Body of pancreas (tissue), 4 donors: Measurements from ENCODE around the gene FHAD1.

Source experiments
- CTCF ChIP-seq, 7 experiments: fragments of 450-650 bp in 4 of 7; fragments of 200-600 bp in 3 of 7; sonication (generic) in 3 of 7; IDR thresholded peaks; one replicate each; pipeline ENCODE4 v1.5.1; 2016 to 2019; ENCODE audit warnings: antibody characterized with exemption in 7 of 7
- POLR2A ChIP-seq, 3 donors: fragments of 450-650 bp; IDR thresholded peaks; one replicate each; pipeline ENCODE4 v1.6.1; 2016; ENCODE audit warnings: antibody characterized with exemption in 3 of 3, mild to moderate bottlenecking in 2 of 3

GRCh38 chr1:15343099-15343498 is 96.1 kb downstream of the FHAD1 start:
- TF ChIP-seq POLR2A (IDR thresholded peaks at IDR 0.05) (no peak), CTCF (IDR thresholded peaks at IDR 0.05) (no peak)
